GM04503 (cell line): ENCODE results near the gene SFT2D1.
"Not testable (repeated sequence)": the region's sequence is repeated elsewhere in the genome, so short reads cannot be mapped to it uniquely, and the experiment has no call there.

Experiments
- DNase-seq: peaks from one replicate; pipeline ENCODE4 v3.0.0-alpha.2; 2012; ENCODE audit warnings: low read depth

The SFT2D1 gene

GRCh38 chr6:166362427-166362826 lies 20.1 kb upstream of the SFT2D1 start:
- not testable (repeated sequence) for DNase-seq

- no peak for DNase-seq
Measured at GRCh38 chr6:166361077-166361429, 18.7 kb upstream of the SFT2D1 start.

- no peak for DNase-seq
Measured at GRCh38 chr6:166360243-166361076, 18.1 kb upstream of the SFT2D1 start.

GRCh38 chr6:166355552-166355951 lies 13.2 kb upstream of the SFT2D1 start:
- no peak for DNase-seq

- no peak for DNase-seq
Measured at GRCh38 chr6:166354965-166355364, 12.6 kb upstream of the SFT2D1 start.

- no peak for DNase-seq
Measured at GRCh38 chr6:166354143-166354542, 11.8 kb upstream of the SFT2D1 start.

GRCh38 chr6:166353507-166353906 lies 11.2 kb upstream of the SFT2D1 start:
- DNase-seq, result no peak

GRCh38 chr6:166352923-166353322 lies 10.6 kb upstream of the SFT2D1 start:
- DNase-seq, result no peak

GRCh38 chr6:166351715-166352285 lies 9.5 kb upstream of the SFT2D1 start:
- no peak for DNase-seq

GRCh38 chr6:166348305-166348949 lies 6.1 kb upstream of the SFT2D1 start:
- no peak for DNase-seq

GRCh38 chr6:166346965-166347364 lies 4.6 kb upstream of the SFT2D1 start:
- DNase-seq, result no peak

GRCh38 chr6:166346449-166346848 lies 4.1 kb upstream of the SFT2D1 start:
- DNase-seq, result no peak

- not testable (repeated sequence) for DNase-seq
Measured at GRCh38 chr6:166345672-166346071, 3.3 kb upstream of the SFT2D1 start.

GRCh38 chr6:166344921-166345320 lies 2.6 kb upstream of the SFT2D1 start:
- not testable (repeated sequence) for DNase-seq

GRCh38 chr6:166344240-166344639 lies 1.9 kb upstream of the SFT2D1 start:
- no peak for DNase-seq

- DNase-seq, result no peak
Measured at GRCh38 chr6:166343150-166343487, 774 bp upstream of the SFT2D1 start.

GRCh38 chr6:166341977-166342348 lies 382 bp downstream of the SFT2D1 start:
- DNase-seq, result no peak

GRCh38 chr6:166341464-166341863 lies 881 bp downstream of the SFT2D1 start:
- no peak for DNase-seq

GRCh38 chr6:166338854-166339253 lies 3.5 kb downstream of the SFT2D1 start:
- no peak for DNase-seq

- DNase-seq, result no peak
Measured at GRCh38 chr6:166336847-166337246, 5.5 kb downstream of the SFT2D1 start.

- DNase-seq, result no peak
Measured at GRCh38 chr6:166335378-166336302, 6.7 kb downstream of the SFT2D1 start.

GRCh38 chr6:166334878-166335277 lies 7.5 kb downstream of the SFT2D1 start:
- no peak for DNase-seq
